GM23248 (cell line): ENCODE data around the gene SLF2.

Source experiments
- EZH2 ChIP-seq: fragments of 200-600 bp; sonication (generic); IDR thresholded peaks from 2 replicates; pipeline ENCODE4 v1.6.1; 2018; ENCODE audit warnings: antibody characterized with exemption, mild to moderate bottlenecking; ENCODE audit not compliant: insufficient read depth, poor library complexity, severe bottlenecking
- EZH2phosphoT487 ChIP-seq: fragments of 200-600 bp; sonication (generic); IDR thresholded peaks from 2 replicates; pipeline ENCODE4 v1.6.1; 2018; ENCODE audit warnings: antibody characterized with exemption, moderate library complexity, mild to moderate bottlenecking, low read depth; ENCODE audit not compliant: insufficient read depth

GRCh38 chr10:100969187-100970075 is 56.7 kb downstream of the SLF2 start, which contains the start of gene SEMA4G:
- TF ChIP-seq EZH2phosphoT487 = no peak
- no peak for TF ChIP-seq EZH2
